ENCODE measurements around the gene MIA3. TPM values are rescaled to one million over a fixed set of nuclear protein-coding genes. Genes with fewer than 3 reads are reported as not detected.
"Not testable (repeated sequence)": the region's sequence is repeated elsewhere in the genome, so short reads cannot be mapped to it uniquely, and the experiment has no call there.

The MIA3 gene
- 10 to 100 TPM; 12.5 to 41.6 (median 30.3) TPM for polyA plus RNA-seq

- WGBS, 3 donors = 0 to 1% (median 1%) methylated on average over 48 to 77 of the region's 81 CpGs
- no peak within 1 kb of the TSS for H3K27ac ChIP-seq (ENCODE audit: low read depth, low read length)
Measured at GRCh38 chr1:222618001-222618879, at the start of gene MIA3. MIA3 (plus strand) TSS chr1:222618097; CDS start chr1:222618111, 14 bp downstream.

GRCh38 chr1:222570837-222571236, 47.1 kb upstream of the MIA3 start:
- no peak overlapping the region for H3K27ac ChIP-seq (ENCODE audit: low read depth, low read length)
- 95 to 100% (median 95%) methylated on average over 1 of the region's 1 CpG for WGBS, 3 donors

GRCh38 chr1:222579316-222579715, 38.6 kb upstream of the MIA3 start:
- 97 to 98% (median 97%) methylated on average over 3 of the region's 3 CpGs for WGBS, 3 donors
- H3K27ac ChIP-seq (ENCODE audit: low read depth, low read length) = no peak overlapping the region

GRCh38 chr1:222582099-222582774, 35.7 kb upstream of the MIA3 start:
- 83 to 91% (median 87%) methylated on average over 4 of the region's 4 CpGs for WGBS, 3 donors

GRCh38 chr1:222583079-222583478, 34.8 kb upstream of the MIA3 start:
- WGBS, 3 donors = 46 to 85% (median 76%) methylated on average over 5 of the region's 5 CpGs

More at GRCh38 chr1:222582099-222582774, 35.7 kb upstream of the MIA3 start:
- no peak overlapping the region for H3K27ac ChIP-seq (ENCODE audit: low read depth, low read length)

GRCh38 chr1:222586842-222587241, 31.1 kb upstream of the MIA3 start:
- WGBS, 3 donors = 88 to 96% (median 93%) methylated on average over 2 of the region's 2 CpGs
- no peak overlapping the region for H3K27ac ChIP-seq (ENCODE audit: low read depth, low read length)

More at GRCh38 chr1:222583079-222583478, 34.8 kb upstream of the MIA3 start:
- H3K27ac ChIP-seq (ENCODE audit: low read depth, low read length) = no peak overlapping the region

- 77 to 85% (median 81%) methylated on average over 1 of the region's 1 CpG for WGBS, 3 donors
- H3K27ac ChIP-seq (ENCODE audit: low read depth, low read length) = no peak overlapping the region
Measured at GRCh38 chr1:222588135-222588534, 29.8 kb upstream of the MIA3 start.

- 0% methylated on average over 41 of the region's 41 CpGs for WGBS, 3 donors
- H3K27ac ChIP-seq (ENCODE audit: low read depth, low read length) = no peak within 1 kb of the TSS
Measured at GRCh38 chr1:222589462-222590302, 28.2 kb upstream of the MIA3 start, which contains the start of gene TAF1A. TAF1A (minus strand) TSS chr1:222589933.

- 72 to 85% (median 84%) methylated on average over 3 of the region's 3 CpGs for WGBS, 3 donors
- no peak overlapping the region for H3K27ac ChIP-seq (ENCODE audit: low read depth, low read length)
Measured at GRCh38 chr1:222592171-222592570, 25.7 kb upstream of the MIA3 start.

GRCh38 chr1:222594789-222595188, 23.1 kb upstream of the MIA3 start:
- 91 to 96% (median 94%) methylated on average over 3 of the region's 3 CpGs for WGBS, 3 donors
- H3K27ac ChIP-seq (ENCODE audit: low read depth, low read length) = no peak overlapping the region

GRCh38 chr1:222596696-222597095, 21.2 kb upstream of the MIA3 start:
- no peak overlapping the region for H3K27ac ChIP-seq (ENCODE audit: low read depth, low read length)
- 85 to 89% (median 87%) methylated on average over 4 of the region's 4 CpGs for WGBS, 3 donors

GRCh38 chr1:222600281-222600680, 17.6 kb upstream of the MIA3 start:
- no peak overlapping the region for H3K27ac ChIP-seq (ENCODE audit: low read depth, low read length)
- WGBS, 3 donors = 21 to 72% (median 67%) methylated on average over 1 of the region's 1 CpG

GRCh38 chr1:222601257-222601656, 16.6 kb upstream of the MIA3 start:
- no peak overlapping the region for H3K27ac ChIP-seq (ENCODE audit: low read depth, low read length)
- WGBS, 3 donors = 59 to 77% (median 75%) methylated on average over 3 of the region's 3 CpGs

- WGBS, 3 donors = 68 to 90% (median 83%) methylated on average over 1 of the region's 1 CpG
- H3K27ac ChIP-seq (ENCODE audit: low read depth, low read length) = no peak overlapping the region
Measured at GRCh38 chr1:222606757-222607156, 11.1 kb upstream of the MIA3 start.

- WGBS, 3 donors = 52 to 69% (median 54%) methylated on average over 1 of the region's 1 CpG
- H3K27ac ChIP-seq (ENCODE audit: low read depth, low read length) = not testable (repeated sequence)
Measured at GRCh38 chr1:222609111-222609510, 8.8 kb upstream of the MIA3 start.

- 95 to 98% (median 97%) methylated on average over 2 of the region's 2 CpGs for WGBS, 3 donors
Measured at GRCh38 chr1:222610728-222611127, 7.2 kb upstream of the MIA3 start.

GRCh38 chr1:222613627-222614026, 4.3 kb upstream of the MIA3 start:
- 21 to 71% (median 59%) methylated on average over 1 of the region's 1 CpG for WGBS, 3 donors
- H3K27ac ChIP-seq (ENCODE audit: low read depth, low read length) = no peak overlapping the region

More at GRCh38 chr1:222610728-222611127, 7.2 kb upstream of the MIA3 start:
- H3K27ac ChIP-seq (ENCODE audit: low read depth, low read length) = no peak overlapping the region

GRCh38 chr1:222616525-222616924, 1.4 kb upstream of the MIA3 start:
- WGBS, 3 donors = 26 to 77% (median 66%) methylated on average over 5 of the region's 5 CpGs
- no peak overlapping the region for H3K27ac ChIP-seq (ENCODE audit: low read depth, low read length)

Measured in adipose tissue (tissue), 3 donors.